VCaP (cell line): ENCODE data around the gene CHCHD1.
"Not testable (repeated sequence)": the region's sequence is repeated elsewhere in the genome, so short reads cannot be mapped to it uniquely, and the experiment has no call there.

ENCODE experiments used
- H3K27ac ChIP-seq: fragments of 450-650 bp; 2 replicates; pipeline ENCODE4 v1.5.1; 2017
- TF ChIP-seq, protein P1 (sequence below): fragments of 450-650 bp; conservative IDR thresholded peaks from 2 replicates; pipeline ENCODE4 v1.5.1; 2017; ENCODE audit warnings: mild to moderate bottlenecking, moderate library complexity

Gene CHCHD1

DNA sequence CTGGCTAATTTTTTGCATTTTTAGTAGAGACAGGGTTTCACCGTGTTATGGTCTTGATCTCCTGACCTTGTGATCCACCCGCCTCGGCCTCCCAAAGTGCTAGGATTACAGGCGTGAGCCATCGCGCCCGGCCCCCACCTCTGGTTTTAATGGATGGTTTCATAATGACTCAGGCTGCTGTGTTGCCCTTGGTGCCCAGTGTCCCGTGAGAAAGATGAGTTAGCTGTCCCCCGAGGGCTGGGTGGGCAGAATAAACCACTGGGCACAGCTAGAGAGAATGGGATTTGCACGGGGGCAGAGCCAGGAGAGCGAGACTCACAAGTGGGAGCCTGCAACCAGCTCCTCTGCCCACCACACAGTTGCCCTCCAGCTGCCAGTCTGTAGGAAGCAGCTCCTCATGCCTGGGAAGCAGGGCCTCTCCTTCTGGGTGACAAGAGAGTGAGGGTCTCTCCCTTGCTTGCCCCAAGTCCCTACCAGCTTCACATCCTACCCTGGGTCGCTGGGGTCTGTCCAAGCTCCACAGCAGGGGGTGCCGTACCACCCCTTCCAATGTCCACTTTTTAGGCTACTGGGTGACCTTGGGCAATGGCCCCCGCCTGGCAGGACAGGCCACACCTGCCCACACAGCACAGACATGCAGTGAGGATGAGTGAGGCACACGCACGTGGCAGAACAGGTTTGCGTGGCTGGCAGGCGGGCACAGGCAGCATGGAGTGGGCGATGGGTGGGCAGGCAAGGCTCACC lies 45.7 kb downstream of the CHCHD1 start:
- TF ChIP-seq, protein P1, sequence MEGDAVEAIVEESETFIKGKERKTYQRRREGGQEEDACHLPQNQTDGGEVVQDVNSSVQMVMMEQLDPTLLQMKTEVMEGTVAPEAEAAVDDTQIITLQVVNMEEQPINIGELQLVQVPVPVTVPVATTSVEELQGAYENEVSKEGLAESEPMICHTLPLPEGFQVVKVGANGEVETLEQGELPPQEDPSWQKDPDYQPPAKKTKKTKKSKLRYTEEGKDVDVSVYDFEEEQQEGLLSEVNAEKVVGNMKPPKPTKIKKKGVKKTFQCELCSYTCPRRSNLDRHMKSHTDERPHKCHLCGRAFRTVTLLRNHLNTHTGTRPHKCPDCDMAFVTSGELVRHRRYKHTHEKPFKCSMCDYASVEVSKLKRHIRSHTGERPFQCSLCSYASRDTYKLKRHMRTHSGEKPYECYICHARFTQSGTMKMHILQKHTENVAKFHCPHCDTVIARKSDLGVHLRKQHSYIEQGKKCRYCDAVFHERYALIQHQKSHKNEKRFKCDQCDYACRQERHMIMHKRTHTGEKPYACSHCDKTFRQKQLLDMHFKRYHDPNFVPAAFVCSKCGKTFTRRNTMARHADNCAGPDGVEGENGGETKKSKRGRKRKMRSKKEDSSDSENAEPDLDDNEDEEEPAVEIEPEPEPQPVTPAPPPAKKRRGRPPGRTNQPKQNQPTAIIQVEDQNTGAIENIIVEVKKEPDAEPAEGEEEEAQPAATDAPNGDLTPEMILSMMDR = no peak
- H3K27ac ChIP-seq = no peak overlapping the region

DNA sequence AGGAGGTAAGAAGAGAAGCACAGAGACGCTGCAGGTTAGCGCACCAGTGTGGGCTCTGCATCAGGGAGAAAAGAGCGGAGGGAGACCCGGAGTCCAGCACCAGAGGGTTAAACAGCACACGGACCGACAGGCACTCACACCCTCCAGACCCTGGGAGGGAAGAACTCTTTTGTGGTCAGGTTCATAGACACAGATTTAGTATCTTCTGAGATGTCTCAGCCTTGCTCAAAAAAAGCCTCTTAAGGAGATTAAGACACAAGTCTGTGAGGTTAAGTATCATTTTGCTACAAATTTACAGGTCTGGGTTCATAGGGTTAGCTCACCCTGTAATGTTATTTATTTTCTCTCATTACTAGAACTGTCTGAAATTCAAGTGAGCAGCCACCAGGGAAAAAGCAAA lies 46.3 kb downstream of the CHCHD1 start:
- H3K27ac ChIP-seq = no peak overlapping the region
- TF ChIP-seq, protein P1 = no peak

DNA sequence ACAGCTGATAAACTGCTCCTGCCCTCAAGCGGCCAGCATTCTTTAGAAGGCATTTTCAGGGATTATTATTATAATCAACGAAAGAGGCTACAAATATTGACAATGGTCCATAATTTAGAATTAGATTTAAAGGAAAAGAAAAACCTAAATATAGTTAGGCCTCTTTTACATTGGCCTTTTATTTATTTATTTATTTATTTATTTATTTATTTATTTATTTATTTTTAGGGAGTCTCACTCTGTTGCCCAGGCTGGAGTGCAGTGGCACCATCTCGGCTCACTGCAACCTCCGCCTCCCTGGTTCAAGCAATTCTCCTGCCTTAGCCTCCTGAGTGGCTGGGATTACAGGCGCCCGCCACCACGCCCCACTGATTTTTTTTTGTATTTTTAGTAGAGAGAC lies 47.2 kb downstream of the CHCHD1 start:
- not testable (repeated sequence) for H3K27ac ChIP-seq
